Central memory CD4-positive, alpha-beta T cell (primary cell): ENCODE results near the gene DOCK8.
"Not testable (repeated sequence)": the region's sequence is repeated elsewhere in the genome, so short reads cannot be mapped to it uniquely, and the experiment has no call there.

Experiments used
- DNase-seq: peaks from one replicate; pipeline ENCODE4 v3.0.0; 2022
- total RNA-seq, 3 experiments: gene quantifications; one replicate each; lab custom pipeline; 2026; lab: John Stamatoyannopoulos, UW

DOCK8 gene
- 201 to 552 (median 495) reads per million in 3 experiments for total RNA-seq

- peak; percentile 64 for DNase-seq
Observed at GRCh38 chr9:214648-215493, at the start of gene DOCK8. Gene DOCK8, plus strand, starts transcription at chr9:214865. Its CDS starts 112 bp downstream, at chr9:214977.

- DNase-seq = not testable (repeated sequence)
Observed at GRCh38 chr9:169757-170156, 44.9 kb upstream of the DOCK8 start.

- DNase-seq = peak; percentile 23
Observed at GRCh38 chr9:178140-178825, 36.4 kb upstream of the DOCK8 start.

- peak; percentile 89 for DNase-seq
Observed at GRCh38 chr9:178970-179383, 35.7 kb upstream of the DOCK8 start, which contains the start of gene ZNG1A. Gene ZNG1A, minus strand, starts transcription at chr9:179056. Its CDS starts 87 bp downstream, at chr9:178969.

- not testable (repeated sequence) for DNase-seq
Observed at GRCh38 chr9:199601-200000, 15.1 kb upstream of the DOCK8 start.

- DNase-seq = no peak
Observed at GRCh38 chr9:206481-206880, 8.2 kb upstream of the DOCK8 start.

GRCh38 chr9:209143-209758, 5.4 kb upstream of the DOCK8 start:
- no peak for DNase-seq

GRCh38 chr9:211036-211435, 3.6 kb upstream of the DOCK8 start:
- DNase-seq = no peak

- DNase-seq = no peak
Observed at GRCh38 chr9:211557-211956, 3.1 kb upstream of the DOCK8 start.

- DNase-seq = no peak
Observed at GRCh38 chr9:212297-212696, 2.4 kb upstream of the DOCK8 start.

GRCh38 chr9:213901-214300, 764 bp upstream of the DOCK8 start:
- not testable (repeated sequence) for DNase-seq

- no peak for DNase-seq
Observed at GRCh38 chr9:214351-214647, 366 bp upstream of the DOCK8 start.

- no peak for DNase-seq
Observed at GRCh38 chr9:215631-216155, 1.0 kb downstream of the DOCK8 start.

- DNase-seq = no peak
Observed at GRCh38 chr9:216866-217265, 2.2 kb downstream of the DOCK8 start.

GRCh38 chr9:217950-218349, 3.3 kb downstream of the DOCK8 start:
- no peak for DNase-seq

- DNase-seq = not testable (repeated sequence)
Observed at GRCh38 chr9:219036-219435, 4.4 kb downstream of the DOCK8 start.

GRCh38 chr9:219670-220365, 5.2 kb downstream of the DOCK8 start:
- DNase-seq = no peak

GRCh38 chr9:221989-222776, 7.5 kb downstream of the DOCK8 start:
- DNase-seq = no peak

- DNase-seq = no peak
Observed at GRCh38 chr9:223152-223551, 8.5 kb downstream of the DOCK8 start.

GRCh38 chr9:224026-224425, 9.4 kb downstream of the DOCK8 start:
- DNase-seq = no peak

GRCh38 chr9:224582-225520, 10.2 kb downstream of the DOCK8 start:
- no peak for DNase-seq
